IPS-15b (cell line): ENCODE results near the gene ZNF777.
"Not testable (repeated sequence)": the region's sequence is repeated elsewhere in the genome, so short reads cannot be mapped to it uniquely, and the experiment has no call there.

Experiments
- H3K27me3 ChIP-seq: one replicate; pipeline ENCODE4 v1.6.1; 2013; ENCODE audit warnings: low read length; ENCODE audit not compliant: control insufficient read depth, insufficient read depth
- H3K36me3 ChIP-seq: one replicate; pipeline ENCODE4 v1.6.1; 2013; ENCODE audit warnings: low read length; ENCODE audit not compliant: control insufficient read depth, insufficient read depth
- H3K4me1 ChIP-seq: one replicate; pipeline ENCODE4 v1.6.1; 2013; ENCODE audit warnings: mild to moderate bottlenecking, low read length; ENCODE audit not compliant: control insufficient read depth, insufficient read depth
- H3K4me3 ChIP-seq: one replicate; pipeline ENCODE4 v1.5.1; 2013; ENCODE audit warnings: low read depth, low read length
- H3K9ac ChIP-seq: one replicate; pipeline ENCODE4 v1.6.1; 2013; ENCODE audit warnings: low read depth, mild to moderate bottlenecking, low read length
- H3K9me3 ChIP-seq: one replicate; pipeline ENCODE4 v1.6.1; 2013; ENCODE audit warnings: mild to moderate bottlenecking, low read length; ENCODE audit not compliant: control insufficient read depth, insufficient read depth

ZNF777 gene

GRCh38 chr7:149458235-149458634 lies 2.6 kb downstream of the ZNF777 start:
- Histone ChIP-seq H3K9ac (no peak overlapping the region), H3K9me3 (no peaks in the 10 kb centered on the region), H3K4me1 (no peaks in the 10 kb centered on the region), H3K27me3 (peaks cover 36% of the 10 kb centered on the region), H3K4me3 (no peak overlapping the region), H3K36me3 (no peaks in the 10 kb centered on the region)

- H3K4me3 ChIP-seq, result no peak overlapping the region
- H3K9me3 ChIP-seq, result no peaks in the 10 kb centered on the region
- H3K4me1 ChIP-seq, result no peaks in the 10 kb centered on the region
- H3K27me3 ChIP-seq, result peaks cover 33% of the 10 kb centered on the region
- no peaks in the 10 kb centered on the region for H3K36me3 ChIP-seq
- no peak overlapping the region for H3K9ac ChIP-seq
These were observed 3.1 kb downstream of the ZNF777 start for GRCh38 chr7:149457766-149458165.

GRCh38 chr7:149456506-149457421 lies 4.1 kb downstream of the ZNF777 start:
- H3K27me3 ChIP-seq, result peaks cover 23% of the 10 kb centered on the region
- H3K4me1 ChIP-seq, result no peaks in the 10 kb centered on the region
- no peak overlapping the region for H3K4me3 ChIP-seq
- no peaks in the 10 kb centered on the region for H3K36me3 ChIP-seq
- no peak overlapping the region for H3K9ac ChIP-seq
- H3K9me3 ChIP-seq, result no peaks in the 10 kb centered on the region

DNA sequence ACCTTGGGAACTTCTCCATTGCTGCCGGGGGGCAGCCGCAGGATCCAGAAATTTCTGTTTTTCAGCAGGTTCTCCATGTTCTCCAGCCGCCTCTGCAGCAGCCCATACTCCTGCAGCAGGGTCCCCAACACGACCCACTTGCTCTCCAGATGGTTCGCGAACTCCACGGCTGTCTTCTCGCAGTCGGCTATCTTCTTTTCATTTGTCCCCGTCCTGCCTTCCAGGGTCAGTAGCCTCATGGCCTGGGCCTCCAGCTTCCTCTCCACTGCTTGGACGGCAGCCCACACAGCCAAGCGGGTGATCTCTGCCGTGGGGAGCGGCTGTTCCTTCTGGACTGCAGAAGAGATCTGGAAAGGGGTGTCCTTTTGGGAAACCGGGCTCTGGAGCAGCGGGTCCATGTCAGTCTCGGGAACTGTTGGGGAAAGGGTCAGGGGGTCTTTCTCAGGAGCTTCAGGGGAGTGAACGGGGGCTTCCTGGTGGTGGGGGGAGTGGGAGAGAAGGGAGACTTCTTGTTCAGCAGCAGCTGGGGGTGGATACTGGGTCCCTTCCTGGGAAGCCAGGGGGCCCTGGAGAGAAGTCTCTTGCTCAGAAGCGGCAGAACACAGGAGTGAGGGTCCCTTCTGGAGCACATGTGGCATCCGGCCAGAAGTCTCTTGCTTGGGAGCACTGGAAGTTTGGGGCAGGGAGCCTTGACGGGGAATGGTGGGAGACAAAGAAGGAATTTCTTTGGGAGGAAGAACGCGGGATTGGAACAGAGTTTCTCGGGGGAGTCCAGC lies 5.5 kb downstream of the ZNF777 start:
- peaks cover 3% of the 10 kb centered on the region for H3K36me3 ChIP-seq
- no peak overlapping the region for H3K9ac ChIP-seq
- H3K4me1 ChIP-seq, result no peaks in the 10 kb centered on the region
- peaks cover 16% of the 10 kb centered on the region for H3K27me3 ChIP-seq
- H3K9me3 ChIP-seq, result no peaks in the 10 kb centered on the region
- H3K4me3 ChIP-seq, result no peak overlapping the region

GRCh38 chr7:149454750-149455149 lies 6.1 kb downstream of the ZNF777 start:
- Histone ChIP-seq H3K4me3 (no peak overlapping the region), H3K4me1 (no peaks in the 10 kb centered on the region), H3K9me3 (no peaks in the 10 kb centered on the region), H3K9ac (no peak overlapping the region), H3K36me3 (peaks cover 5% of the 10 kb centered on the region), H3K27me3 (peaks cover 16% of the 10 kb centered on the region)

DNA sequence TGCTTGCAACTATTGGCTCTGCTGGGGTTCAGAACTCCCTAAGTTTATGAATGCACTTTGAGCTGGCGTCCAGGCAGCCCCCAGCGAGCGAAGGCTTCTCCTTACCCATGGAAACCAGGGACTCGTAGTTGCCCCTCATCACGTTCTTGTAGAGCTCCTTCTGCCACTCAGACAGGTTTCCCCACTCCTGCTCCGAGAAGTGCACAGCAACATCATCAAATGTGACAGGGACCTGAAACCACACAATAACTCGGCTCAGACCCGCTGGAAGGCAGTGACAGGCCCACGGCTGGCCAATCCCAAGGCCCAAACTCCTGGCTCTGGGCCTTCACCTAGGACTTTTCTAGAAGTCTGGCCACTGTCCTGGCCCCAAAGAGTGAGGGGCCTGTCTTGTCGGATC lies 6.9 kb downstream of the ZNF777 start:
- no peak overlapping the region for H3K9ac ChIP-seq

DNA sequence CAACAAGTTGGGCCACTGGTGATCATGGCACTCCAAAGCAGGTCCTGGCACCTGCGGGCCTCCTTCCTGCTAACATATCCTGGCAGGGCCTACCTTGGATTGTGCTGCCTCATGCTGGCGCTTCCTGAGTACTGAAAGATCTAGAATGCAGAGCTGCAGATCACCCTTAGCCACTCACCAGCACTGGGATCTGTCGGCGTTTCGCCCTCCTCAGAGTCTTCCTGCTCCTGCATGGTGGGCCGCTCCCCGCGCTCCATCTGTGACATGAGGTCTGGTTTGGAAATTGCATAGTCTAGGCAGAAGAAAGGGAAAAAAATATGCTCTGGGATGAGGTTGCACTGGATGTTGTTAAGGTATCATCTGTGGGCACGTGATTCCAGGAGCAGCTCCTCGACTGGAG lies 10.0 kb downstream of the ZNF777 start:
- Histone ChIP-seq H3K4me1 (no peaks in the 10 kb centered on the region), H3K9ac (no peak overlapping the region), H3K9me3 (no peaks in the 10 kb centered on the region), H3K36me3 (peaks cover 9% of the 10 kb centered on the region), H3K4me3 (no peak overlapping the region), H3K27me3 (no peaks in the 10 kb centered on the region)

More for the DNA sequence above, 6.9 kb downstream of the ZNF777 start:
- Histone ChIP-seq H3K27me3 (peaks cover 13% of the 10 kb centered on the region), H3K9me3 (no peaks in the 10 kb centered on the region), H3K36me3 (peaks cover 8% of the 10 kb centered on the region), H3K4me1 (no peaks in the 10 kb centered on the region), H3K4me3 (no peak overlapping the region)

- no peaks in the 10 kb centered on the region for H3K9me3 ChIP-seq
- H3K27me3 ChIP-seq, result no peaks in the 10 kb centered on the region
- no peak overlapping the region for H3K9ac ChIP-seq
- H3K4me3 ChIP-seq, result no peak overlapping the region
- no peaks in the 10 kb centered on the region for H3K4me1 ChIP-seq
- peaks cover 9% of the 10 kb centered on the region for H3K36me3 ChIP-seq
These were observed 11.0 kb downstream of the ZNF777 start for GRCh38 chr7:149449897-149450296.

GRCh38 chr7:149448961-149449360 lies 11.9 kb downstream of the ZNF777 start:
- no peak overlapping the region for H3K4me3 ChIP-seq
- H3K9ac ChIP-seq, result no peak overlapping the region
- no peaks in the 10 kb centered on the region for H3K27me3 ChIP-seq
- peaks cover 9% of the 10 kb centered on the region for H3K36me3 ChIP-seq
- no peaks in the 10 kb centered on the region for H3K4me1 ChIP-seq
- no peaks in the 10 kb centered on the region for H3K9me3 ChIP-seq

DNA sequence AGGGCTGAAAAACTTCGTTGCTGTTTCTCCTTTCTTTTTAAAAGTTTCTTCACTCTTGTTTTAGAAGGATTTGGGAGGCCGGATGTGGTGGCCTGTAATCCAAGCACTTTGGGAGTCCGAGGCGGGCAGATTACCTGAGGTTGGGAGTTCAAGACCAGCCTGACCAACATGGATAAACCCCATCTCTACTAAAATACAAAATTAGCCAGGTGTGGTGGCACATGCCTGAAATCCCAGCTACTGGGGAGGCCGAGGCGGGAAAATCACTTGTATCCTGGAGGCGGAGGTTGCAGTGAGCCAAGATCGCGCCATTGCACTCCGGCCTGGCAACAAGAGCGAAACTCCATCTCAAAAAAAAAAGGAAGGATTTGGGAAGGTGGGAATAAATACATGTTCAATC lies 14.8 kb downstream of the ZNF777 start:
- H3K4me1 ChIP-seq, H3K27me3 ChIP-seq, H3K4me3 ChIP-seq, H3K9ac ChIP-seq, H3K9me3 ChIP-seq, H3K36me3 ChIP-seq: not testable (repeated sequence)

- Histone ChIP-seq H3K9ac (no peak overlapping the region), H3K36me3 (peaks cover 4% of the 10 kb centered on the region), H3K4me3 (no peak overlapping the region), H3K4me1 (no peaks in the 10 kb centered on the region), H3K9me3 (no peaks in the 10 kb centered on the region), H3K27me3 (no peaks in the 10 kb centered on the region)
These were observed 16.6 kb downstream of the ZNF777 start for GRCh38 chr7:149444287-149444686.

DNA sequence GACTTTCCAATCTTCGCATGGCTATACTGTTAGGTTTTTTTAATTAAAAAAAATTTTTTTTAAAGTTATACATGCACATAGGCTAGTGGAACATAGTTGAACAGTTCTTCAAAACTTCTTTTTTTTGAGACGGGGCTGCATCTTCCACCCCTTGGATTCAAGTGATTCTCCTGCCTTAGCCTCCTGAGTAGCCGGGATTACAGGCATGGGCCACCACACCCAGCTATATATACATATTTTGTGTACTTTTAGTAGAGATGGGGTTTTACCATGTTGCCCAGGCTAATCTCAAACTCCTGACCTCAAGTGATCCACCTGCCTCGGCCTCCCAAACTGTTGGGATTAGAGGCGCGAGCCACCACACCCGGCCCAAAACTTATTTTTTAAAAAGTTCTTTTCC lies 17.3 kb downstream of the ZNF777 start:
- Histone ChIP-seq H3K36me3 (no peaks in the 10 kb centered on the region), H3K27me3 (no peaks in the 10 kb centered on the region), H3K9ac (no peak overlapping the region)

More for the DNA sequence above, 17.3 kb downstream of the ZNF777 start:
- H3K9me3 ChIP-seq, result no peaks in the 10 kb centered on the region
- H3K4me1 ChIP-seq, result no peaks in the 10 kb centered on the region
- no peak overlapping the region for H3K4me3 ChIP-seq
